Measurements from ENCODE around the gene ESYT2.

The ESYT2 gene

GRCh38 chr7:158828133-158829020 lies 932 bp downstream of the ESYT2 start:
- in situ Hi-C loops (cut with MboI; ENCODE audit: low sequenced_read_pairs), result no loop called here

GRCh38 chr7:158827411-158828132 lies 1.7 kb downstream of the ESYT2 start:
- in situ Hi-C loops (cut with MboI; ENCODE audit: low sequenced_read_pairs), result no loop called here

GRCh38 chr7:158825628-158826289 lies 3.5 kb downstream of the ESYT2 start:
- in situ Hi-C loops (cut with MboI; ENCODE audit: low sequenced_read_pairs), result no loop called here

- in situ Hi-C loops (cut with MboI; ENCODE audit: low sequenced_read_pairs), result no loop called here
Observed at GRCh38 chr7:158824028-158824427, 5.3 kb downstream of the ESYT2 start.

GRCh38 chr7:158821171-158822031 lies 7.9 kb downstream of the ESYT2 start:
- in situ Hi-C loops (cut with MboI; ENCODE audit: low sequenced_read_pairs), result no loop called here

- in situ Hi-C loops (cut with MboI; ENCODE audit: low sequenced_read_pairs), result no loop called here
Observed at GRCh38 chr7:158820656-158821055, 8.7 kb downstream of the ESYT2 start.

- in situ Hi-C loops (cut with MboI; ENCODE audit: low sequenced_read_pairs), result no loop called here
Observed at GRCh38 chr7:158819571-158820203, 9.6 kb downstream of the ESYT2 start.

GRCh38 chr7:158818325-158819213 lies 10.7 kb downstream of the ESYT2 start:
- in situ Hi-C loops (cut with MboI; ENCODE audit: low sequenced_read_pairs), result no loop called here

GRCh38 chr7:158816995-158817394 lies 12.3 kb downstream of the ESYT2 start:
- in situ Hi-C loops (cut with MboI; ENCODE audit: low sequenced_read_pairs), result no loop called here

GRCh38 chr7:158816271-158816670 lies 13.0 kb downstream of the ESYT2 start:
- in situ Hi-C loops (cut with MboI; ENCODE audit: low sequenced_read_pairs), result no loop called here

- in situ Hi-C loops (cut with MboI; ENCODE audit: low sequenced_read_pairs), result no loop called here
Observed at GRCh38 chr7:158815800-158816128, 13.5 kb downstream of the ESYT2 start.

- in situ Hi-C loops (cut with MboI; ENCODE audit: low sequenced_read_pairs), result no loop called here
Observed at GRCh38 chr7:158815083-158815799, 14.1 kb downstream of the ESYT2 start.

- in situ Hi-C loops (cut with MboI; ENCODE audit: low sequenced_read_pairs), result no loop called here
Observed at GRCh38 chr7:158814637-158815036, 14.7 kb downstream of the ESYT2 start.

GRCh38 chr7:158812684-158813083 lies 16.6 kb downstream of the ESYT2 start:
- in situ Hi-C loops (cut with MboI; ENCODE audit: low sequenced_read_pairs), result no loop called here

GRCh38 chr7:158811894-158812293 lies 17.4 kb downstream of the ESYT2 start:
- in situ Hi-C loops (cut with MboI; ENCODE audit: low sequenced_read_pairs), result no loop called here

- in situ Hi-C loops (cut with MboI; ENCODE audit: low sequenced_read_pairs), result no loop called here
Observed at GRCh38 chr7:158811461-158811860, 17.8 kb downstream of the ESYT2 start.

- in situ Hi-C loops (cut with MboI; ENCODE audit: low sequenced_read_pairs), result no loop called here
Observed at GRCh38 chr7:158810846-158811245, 18.5 kb downstream of the ESYT2 start.

GRCh38 chr7:158809596-158809995 lies 19.7 kb downstream of the ESYT2 start:
- in situ Hi-C loops (cut with MboI; ENCODE audit: low sequenced_read_pairs), result no loop called here

GRCh38 chr7:158808126-158808525 lies 21.2 kb downstream of the ESYT2 start:
- in situ Hi-C loops (cut with MboI; ENCODE audit: low sequenced_read_pairs), result no loop called here

All from HL-60/S4 (cell line).